HepG2 (cell line): ENCODE results near the gene AKAP3. TPM values are rescaled to one million over a fixed set of nuclear protein-coding genes. Genes with fewer than 3 reads are reported as not detected.
A peak's percentile ranks its signal among the peaks of the same experiment; 100 is the strongest.

Experiments used
- EEA1 ChIP-seq: sonication (generic); formaldehyde crosslinking; IDR thresholded peaks from 2 replicates; pipeline ENCODE4 v1.5.1; 2020; ENCODE audit warnings: mild to moderate bottlenecking, missing genetic modification reagents, borderline replicate concordance
- HOXD1 ChIP-seq: sonication (generic); formaldehyde crosslinking; IDR thresholded peaks from 2 replicates; pipeline ENCODE4 v1.5.0; 2020; ENCODE audit warnings: missing genetic modification reagents
- KLF16 ChIP-seq, 2 experiments: sonication (generic) in 1 of 2; formaldehyde crosslinking in 1 of 2; IDR thresholded peaks; 2 replicates each; pipeline versions ENCODE4 v1.6.1 to v1.8.0; 2016 to 2023; ENCODE audit warnings: missing genetic modification reagents in 2 of 2, missing compliant biosample characterization in 1 of 2
- LCORL ChIP-seq, 2 experiments: fragments of 450-650 bp in 1 of 2; sonication (generic) in 1 of 2; formaldehyde crosslinking in 1 of 2; IDR thresholded peaks; 2 replicates each; pipeline versions ENCODE4 v1.5.0 to v1.6.1; 2017 to 2020; ENCODE audit warnings: antibody characterized with exemption in 1 of 2, missing genetic modification reagents in 1 of 2
- ZBTB7B ChIP-seq: sonication (generic); formaldehyde crosslinking; IDR thresholded peaks from 2 replicates; pipeline ENCODE4 v1.4.0; 2020; ENCODE audit warnings: missing genetic modification reagents
- ZNF234 ChIP-seq: sonication (generic); formaldehyde crosslinking; conservative IDR thresholded peaks from 2 replicates; pipeline ENCODE4 v1.5.1; 2020; ENCODE audit warnings: mild to moderate bottlenecking, missing genetic modification reagents
- ZNF251 ChIP-seq: sonication (generic); formaldehyde crosslinking; IDR thresholded peaks from 2 replicates; pipeline ENCODE4 v1.9.0; 2021; ENCODE audit warnings: mild to moderate bottlenecking, missing genetic modification reagents
- ZNF3 ChIP-seq: IDR thresholded peaks from 2 replicates; pipeline ENCODE4 v1.7.0; 2017; ENCODE audit warnings: inconsistent platforms
- ZNF329 ChIP-seq: sonication (generic); formaldehyde crosslinking; IDR thresholded peaks from 2 replicates; pipeline ENCODE4 v1.9.0; 2021; ENCODE audit warnings: low read depth, mild to moderate bottlenecking, missing genetic modification reagents
- ZNF33A ChIP-seq: sonication (generic); formaldehyde crosslinking; IDR thresholded peaks from 2 replicates; pipeline ENCODE4 v1.5.1; 2020; ENCODE audit warnings: missing genetic modification reagents, mild to moderate bottlenecking, moderate library complexity, borderline replicate concordance
- ZNF343 ChIP-seq: sonication (generic); formaldehyde crosslinking; IDR thresholded peaks from 2 replicates; pipeline ENCODE4 v1.4.0; 2020; ENCODE audit warnings: mild to moderate bottlenecking, missing genetic modification reagents
- ZNF543 ChIP-seq: sonication (generic); formaldehyde crosslinking; IDR thresholded peaks from 2 replicates; pipeline ENCODE4 v1.4.0; 2020; ENCODE audit warnings: mild to moderate bottlenecking, missing genetic modification reagents
- ZNF572 ChIP-seq: sonication (generic); formaldehyde crosslinking; IDR thresholded peaks from 2 replicates; pipeline ENCODE4 v1.5.1; 2020; ENCODE audit warnings: mild to moderate bottlenecking, missing genetic modification reagents
- polyA plus RNA-seq, 8 experiments: library from polyadenylated mRNA; depleted of rRNA in 3 of 8; stranded (reverse) in 7 of 8; unstranded in 1 of 8; fragments of >200 nt; fragmentation: Illumina TruSeq in 4 of 8; extraction: Trizol in 4 of 8; gene quantifications; 2 replicates each; pipeline versions ENCODE4 v1.2.1 to v1.2.3, GENCODE V29; 2011 to 2016; ENCODE audit warnings: low read depth in 4 of 8, missing spikeins in 1 of 8, mixed read lengths in 1 of 8; ENCODE audit not compliant: insufficient read depth in 1 of 8
- total RNA-seq, 5 experiments: library from RNA; depleted of rRNA; stranded (reverse); fragments of >200 nt; fragmentation: Illumina TruSeq; extraction: Trizol; gene quantifications; 2 replicates each; pipeline ENCODE4 v1.2.3, GENCODE V29; 2016; ENCODE audit warnings: low read depth in 1 of 5
- TF ChIP-seq, protein P1 (sequence below): sonication (generic); formaldehyde crosslinking; IDR thresholded peaks from 2 replicates; pipeline ENCODE4 v1.4.0; 2020; ENCODE audit warnings: missing genetic modification reagents, borderline replicate concordance
- TF ChIP-seq, protein P2 (sequence below): sonication (generic); formaldehyde crosslinking; IDR thresholded peaks from 2 replicates; pipeline ENCODE4 v1.5.1; 2020; ENCODE audit warnings: mild to moderate bottlenecking, missing genetic modification reagents, moderate library complexity
- TF ChIP-seq, protein P3 (sequence below): IDR thresholded peaks from 2 replicates; pipeline ENCODE4 v1.6.1; 2016; ENCODE audit warnings: low read depth, control low read depth
- TF ChIP-seq, protein P4 (sequence below): sonication (generic); formaldehyde crosslinking; IDR thresholded peaks from 2 replicates; pipeline ENCODE4 v1.8.1; 2023; ENCODE audit warnings: mild to moderate bottlenecking, missing genetic modification reagents
- TF ChIP-seq, protein P5 (sequence below): sonication (generic); formaldehyde crosslinking; IDR thresholded peaks from 2 replicates; pipeline ENCODE4 v1.8.1; 2022; ENCODE audit warnings: mild to moderate bottlenecking, missing genetic modification reagents

AKAP3 gene
- total and polyA plus RNA-seq, 2 of the 13 experiments (the other 11 are each of a cell fraction or from before 2014, with no cell fraction given) = 0.22 to 0.49 TPM

DNA sequence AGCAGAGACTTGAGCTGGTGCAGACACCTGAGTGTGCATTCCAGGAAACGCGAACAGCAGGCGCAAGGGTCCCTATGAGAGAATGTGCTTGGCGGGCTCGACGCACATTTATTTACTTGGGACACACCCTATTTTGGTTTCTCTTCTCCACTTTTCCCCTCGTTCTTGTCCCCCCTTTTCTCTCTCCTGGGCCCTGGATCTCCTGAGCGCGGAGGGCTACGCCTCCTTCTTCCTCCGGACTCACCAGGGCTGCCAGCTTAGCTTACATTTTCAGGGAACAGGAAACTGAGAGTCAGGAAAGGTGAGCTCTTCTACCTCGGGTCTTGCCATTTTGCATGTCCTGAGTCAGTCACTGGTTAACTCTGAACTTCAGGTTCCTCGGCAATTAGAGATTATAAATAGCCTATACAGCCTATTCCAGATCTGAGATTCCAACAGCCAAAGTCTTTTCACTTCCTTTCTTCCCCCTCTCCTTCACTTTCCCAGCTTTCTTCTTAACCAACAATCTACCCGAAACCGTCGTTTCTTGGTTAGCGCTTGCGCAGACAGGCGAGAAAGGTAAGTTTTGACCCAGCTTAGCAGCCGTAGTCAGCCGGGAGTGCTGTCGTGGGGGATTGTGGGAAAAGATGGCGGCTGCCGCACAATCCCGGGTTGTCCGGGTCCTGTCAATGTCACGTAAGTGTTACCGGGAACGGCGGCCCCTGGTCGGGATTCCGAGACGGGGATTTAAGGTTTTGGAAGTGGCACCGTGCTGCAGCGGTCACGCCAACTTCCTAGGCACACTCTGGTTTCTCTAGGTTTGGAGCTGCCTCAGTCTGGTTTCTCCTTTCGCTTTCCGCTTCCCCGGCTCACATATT is at the start of gene AKAP3, which contains the start of gene NDUFA9 (continued):
- peak; percentile 29; the same call in 1 of the 2 replicates for TF ChIP-seq ZBTB7B (CRISPR knock-in tag)
- no peak for TF ChIP-seq ZNF572 (CRISPR knock-in tag)
- no peak for TF ChIP-seq HOXD1 (CRISPR knock-in tag)
- TF ChIP-seq, protein P1, sequence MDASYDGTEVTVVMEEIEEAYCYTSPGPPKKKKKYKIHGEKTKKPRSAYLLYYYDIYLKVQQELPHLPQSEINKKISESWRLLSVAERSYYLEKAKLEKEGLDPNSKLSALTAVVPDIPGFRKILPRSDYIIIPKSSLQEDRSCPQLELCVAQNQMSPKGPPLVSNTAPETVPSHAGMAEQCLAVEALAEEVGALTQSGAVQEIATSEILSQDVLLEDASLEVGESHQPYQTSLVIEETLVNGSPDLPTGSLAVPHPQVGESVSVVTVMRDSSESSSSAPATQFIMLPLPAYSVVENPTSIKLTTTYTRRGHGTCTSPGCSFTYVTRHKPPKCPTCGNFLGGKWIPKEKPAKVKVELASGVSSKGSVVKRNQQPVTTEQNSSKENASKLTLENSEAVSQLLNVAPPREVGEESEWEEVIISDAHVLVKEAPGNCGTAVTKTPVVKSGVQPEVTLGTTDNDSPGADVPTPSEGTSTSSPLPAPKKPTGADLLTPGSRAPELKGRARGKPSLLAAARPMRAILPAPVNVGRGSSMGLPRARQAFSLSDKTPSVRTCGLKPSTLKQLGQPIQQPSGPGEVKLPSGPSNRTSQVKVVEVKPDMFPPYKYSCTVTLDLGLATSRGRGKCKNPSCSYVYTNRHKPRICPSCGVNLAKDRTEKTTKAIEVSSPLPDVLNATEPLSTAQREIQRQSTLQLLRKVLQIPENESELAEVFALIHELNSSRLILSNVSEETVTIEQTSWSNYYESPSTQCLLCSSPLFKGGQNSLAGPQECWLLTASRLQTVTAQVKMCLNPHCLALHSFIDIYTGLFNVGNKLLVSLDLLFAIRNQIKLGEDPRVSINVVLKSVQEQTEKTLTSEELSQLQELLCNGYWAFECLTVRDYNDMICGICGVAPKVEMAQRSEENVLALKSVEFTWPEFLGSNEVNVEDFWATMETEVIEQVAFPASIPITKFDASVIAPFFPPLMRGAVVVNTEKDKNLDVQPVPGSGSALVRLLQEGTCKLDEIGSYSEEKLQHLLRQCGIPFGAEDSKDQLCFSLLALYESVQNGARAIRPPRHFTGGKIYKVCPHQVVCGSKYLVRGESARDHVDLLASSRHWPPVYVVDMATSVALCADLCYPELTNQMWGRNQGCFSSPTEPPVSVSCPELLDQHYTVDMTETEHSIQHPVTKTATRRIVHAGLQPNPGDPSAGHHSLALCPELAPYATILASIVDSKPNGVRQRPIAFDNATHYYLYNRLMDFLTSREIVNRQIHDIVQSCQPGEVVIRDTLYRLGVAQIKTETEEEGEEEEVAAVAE = 0 out of 2 replicates have a peak, but pooled peaks have one; percentile 14
- no peak for TF ChIP-seq ZNF251 (CRISPR knock-in tag)
- TF ChIP-seq ZNF329 (CRISPR knock-in tag) = no peak
- TF ChIP-seq, protein P2, sequence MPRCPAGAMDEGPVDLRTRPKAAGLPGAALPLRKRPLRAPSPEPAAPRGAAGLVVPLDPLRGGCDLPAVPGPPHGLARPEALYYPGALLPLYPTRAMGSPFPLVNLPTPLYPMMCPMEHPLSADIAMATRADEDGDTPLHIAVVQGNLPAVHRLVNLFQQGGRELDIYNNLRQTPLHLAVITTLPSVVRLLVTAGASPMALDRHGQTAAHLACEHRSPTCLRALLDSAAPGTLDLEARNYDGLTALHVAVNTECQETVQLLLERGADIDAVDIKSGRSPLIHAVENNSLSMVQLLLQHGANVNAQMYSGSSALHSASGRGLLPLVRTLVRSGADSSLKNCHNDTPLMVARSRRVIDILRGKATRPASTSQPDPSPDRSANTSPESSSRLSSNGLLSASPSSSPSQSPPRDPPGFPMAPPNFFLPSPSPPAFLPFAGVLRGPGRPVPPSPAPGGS (CRISPR knock-in tag) = no peak
- peak in 1 of 2 experiments; percentile 69; a peak in 1 of 4 replicates for TF ChIP-seq KLF16 (CRISPR knock-in tag; IDR thresholded peaks at IDR 0.05)
- no peak for TF ChIP-seq ZNF33A (CRISPR knock-in tag)
- TF ChIP-seq, protein P3, sequence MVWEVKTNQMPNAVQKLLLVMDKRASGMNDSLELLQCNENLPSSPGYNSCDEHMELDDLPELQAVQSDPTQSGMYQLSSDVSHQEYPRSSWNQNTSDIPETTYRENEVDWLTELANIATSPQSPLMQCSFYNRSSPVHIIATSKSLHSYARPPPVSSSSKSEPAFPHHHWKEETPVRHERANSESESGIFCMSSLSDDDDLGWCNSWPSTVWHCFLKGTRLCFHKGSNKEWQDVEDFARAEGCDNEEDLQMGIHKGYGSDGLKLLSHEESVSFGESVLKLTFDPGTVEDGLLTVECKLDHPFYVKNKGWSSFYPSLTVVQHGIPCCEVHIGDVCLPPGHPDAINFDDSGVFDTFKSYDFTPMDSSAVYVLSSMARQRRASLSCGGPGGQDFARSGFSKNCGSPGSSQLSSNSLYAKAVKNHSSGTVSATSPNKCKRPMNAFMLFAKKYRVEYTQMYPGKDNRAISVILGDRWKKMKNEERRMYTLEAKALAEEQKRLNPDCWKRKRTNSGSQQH (CRISPR knock-in tag) = peak; percentile 87; the same call in 1 of the 2 replicates
- no peak for TF ChIP-seq ZNF3 (CRISPR knock-in tag)
- no peak for TF ChIP-seq ZNF234
- TF ChIP-seq, protein P4, sequence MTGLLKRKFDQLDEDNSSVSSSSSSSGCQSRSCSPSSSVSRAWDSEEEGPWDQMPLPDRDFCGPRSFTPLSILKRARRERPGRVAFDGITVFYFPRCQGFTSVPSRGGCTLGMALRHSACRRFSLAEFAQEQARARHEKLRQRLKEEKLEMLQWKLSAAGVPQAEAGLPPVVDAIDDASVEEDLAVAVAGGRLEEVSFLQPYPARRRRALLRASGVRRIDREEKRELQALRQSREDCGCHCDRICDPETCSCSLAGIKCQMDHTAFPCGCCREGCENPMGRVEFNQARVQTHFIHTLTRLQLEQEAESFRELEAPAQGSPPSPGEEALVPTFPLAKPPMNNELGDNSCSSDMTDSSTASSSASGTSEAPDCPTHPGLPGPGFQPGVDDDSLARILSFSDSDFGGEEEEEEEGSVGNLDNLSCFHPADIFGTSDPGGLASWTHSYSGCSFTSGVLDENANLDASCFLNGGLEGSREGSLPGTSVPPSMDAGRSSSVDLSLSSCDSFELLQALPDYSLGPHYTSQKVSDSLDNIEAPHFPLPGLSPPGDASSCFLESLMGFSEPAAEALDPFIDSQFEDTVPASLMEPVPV = no peak
- TF ChIP-seq ZNF543 (CRISPR knock-in tag) = 0 out of 2 replicates have a peak, but pooled peaks have one; percentile 76
- no peak for TF ChIP-seq EEA1
- no peak for TF ChIP-seq LCORL (IDR thresholded peaks at IDR 0.05)
- no peak; the same call in 1 of the 2 replicates for TF ChIP-seq LCORL (CRISPR knock-in tag; IDR thresholded peaks at IDR 0.05)
- no peak for TF ChIP-seq ZNF343 (CRISPR knock-in tag)
- TF ChIP-seq, protein P5, sequence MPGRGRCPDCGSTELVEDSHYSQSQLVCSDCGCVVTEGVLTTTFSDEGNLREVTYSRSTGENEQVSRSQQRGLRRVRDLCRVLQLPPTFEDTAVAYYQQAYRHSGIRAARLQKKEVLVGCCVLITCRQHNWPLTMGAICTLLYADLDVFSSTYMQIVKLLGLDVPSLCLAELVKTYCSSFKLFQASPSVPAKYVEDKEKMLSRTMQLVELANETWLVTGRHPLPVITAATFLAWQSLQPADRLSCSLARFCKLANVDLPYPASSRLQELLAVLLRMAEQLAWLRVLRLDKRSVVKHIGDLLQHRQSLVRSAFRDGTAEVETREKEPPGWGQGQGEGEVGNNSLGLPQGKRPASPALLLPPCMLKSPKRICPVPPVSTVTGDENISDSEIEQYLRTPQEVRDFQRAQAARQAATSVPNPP = no peak
